ENCODE measurements around the gene ZBTB46. TPM values are rescaled to one million over a fixed set of nuclear protein-coding genes. Genes with fewer than 3 reads are reported as not detected.

ZBTB46 gene
- polyA plus RNA-seq, 1 donor: 18.1 TPM

DNA sequence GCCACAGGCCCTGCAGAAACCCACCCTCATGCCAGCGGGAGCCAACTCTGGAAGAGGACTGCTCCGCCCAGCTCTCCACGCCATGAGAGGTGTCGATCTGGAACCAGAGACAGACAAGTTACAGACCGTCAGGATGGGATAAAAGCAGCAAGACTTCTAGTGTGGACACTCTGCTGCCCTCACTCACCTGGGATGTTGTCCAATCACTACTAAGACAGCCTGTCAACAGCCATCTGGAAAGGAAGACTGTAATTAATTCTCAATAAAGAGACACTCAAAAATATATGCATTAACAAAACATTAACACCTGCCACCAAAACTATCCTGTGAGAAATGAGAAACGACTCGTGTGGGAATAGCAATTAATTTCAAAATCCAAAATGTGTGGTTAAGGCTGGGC is 63.2 kb downstream of the ZBTB46 start:
- DNase-seq (ENCODE audit: low read depth): no peak

DNA sequence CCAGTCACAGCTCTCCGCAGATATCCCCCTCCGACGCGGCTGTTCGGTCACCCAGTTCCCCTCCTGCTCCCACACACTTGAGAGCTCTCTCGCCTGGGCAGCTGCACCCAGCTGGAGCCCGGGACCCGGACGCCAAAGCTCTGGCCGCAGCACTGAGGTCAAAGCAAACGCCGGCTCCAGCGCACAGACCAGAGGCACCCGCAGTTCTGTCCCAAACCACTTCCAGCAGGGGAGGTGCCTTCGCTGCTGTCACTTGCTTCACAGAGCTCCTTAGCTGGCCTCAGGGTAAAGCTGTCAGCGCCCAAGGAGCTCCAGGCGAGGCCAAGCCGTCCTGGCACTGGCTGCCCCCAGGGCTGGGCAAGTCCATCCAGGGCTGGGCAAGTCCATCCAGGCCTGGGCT is 63.6 kb downstream of the ZBTB46 start:
- DNase-seq (ENCODE audit: low read depth): no peak

DNA sequence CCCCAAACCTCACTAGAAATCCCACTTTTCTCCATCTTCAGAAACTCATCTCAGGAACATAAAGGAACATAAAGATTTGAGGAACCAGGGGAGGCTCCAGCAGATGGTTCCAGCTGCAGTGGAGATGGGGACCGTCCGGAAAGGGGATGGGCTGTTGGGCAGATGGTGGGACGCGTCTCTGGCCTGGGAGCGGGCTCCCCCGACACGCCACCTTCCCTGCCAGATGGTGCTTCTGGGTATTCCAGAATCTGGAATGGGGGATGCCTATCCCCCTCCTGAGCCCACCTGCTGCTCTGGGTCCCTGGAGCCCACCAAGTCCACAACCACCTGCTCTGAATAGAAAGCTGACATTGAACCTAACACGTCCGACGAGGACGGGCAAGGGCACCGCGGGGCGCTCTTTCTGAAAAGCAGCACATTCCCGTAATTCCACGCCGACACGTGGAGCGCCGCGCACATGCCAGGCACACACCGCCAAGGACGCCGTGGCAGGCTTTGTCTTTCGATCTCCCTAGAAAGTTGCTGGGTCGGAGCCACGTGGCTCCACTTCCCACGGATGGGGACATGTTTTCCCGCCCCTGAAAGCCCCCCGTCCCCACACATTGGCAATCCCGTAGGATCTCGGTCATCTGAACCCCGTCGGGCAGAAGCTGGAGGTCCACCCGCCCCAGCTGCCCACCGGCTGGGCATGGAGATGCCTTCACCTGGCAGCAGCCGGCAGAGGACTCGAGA is 64.2 kb downstream of the ZBTB46 start:
- no peak for DNase-seq (ENCODE audit: low read depth)

DNA sequence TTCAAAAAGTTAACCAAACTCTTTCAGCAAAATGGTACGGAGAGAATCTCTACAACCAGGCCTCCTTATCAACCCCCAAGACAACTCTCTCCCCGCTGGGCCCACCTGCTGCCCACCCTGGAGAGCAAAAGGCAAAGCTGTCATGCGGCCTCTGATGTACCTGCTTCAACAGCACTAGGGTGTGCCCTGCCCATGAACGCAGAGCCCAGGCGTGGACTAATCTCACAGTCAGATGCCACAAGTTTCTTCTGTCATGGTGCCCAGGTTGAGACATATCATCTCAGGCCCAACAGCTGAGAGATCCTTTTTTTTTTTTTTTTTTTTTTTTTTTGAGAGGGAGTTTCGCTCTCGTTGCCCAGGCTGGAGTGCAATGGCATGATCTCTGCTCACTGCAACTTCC is 65.2 kb downstream of the ZBTB46 start:
- DNase-seq (ENCODE audit: low read depth): no peak

DNA sequence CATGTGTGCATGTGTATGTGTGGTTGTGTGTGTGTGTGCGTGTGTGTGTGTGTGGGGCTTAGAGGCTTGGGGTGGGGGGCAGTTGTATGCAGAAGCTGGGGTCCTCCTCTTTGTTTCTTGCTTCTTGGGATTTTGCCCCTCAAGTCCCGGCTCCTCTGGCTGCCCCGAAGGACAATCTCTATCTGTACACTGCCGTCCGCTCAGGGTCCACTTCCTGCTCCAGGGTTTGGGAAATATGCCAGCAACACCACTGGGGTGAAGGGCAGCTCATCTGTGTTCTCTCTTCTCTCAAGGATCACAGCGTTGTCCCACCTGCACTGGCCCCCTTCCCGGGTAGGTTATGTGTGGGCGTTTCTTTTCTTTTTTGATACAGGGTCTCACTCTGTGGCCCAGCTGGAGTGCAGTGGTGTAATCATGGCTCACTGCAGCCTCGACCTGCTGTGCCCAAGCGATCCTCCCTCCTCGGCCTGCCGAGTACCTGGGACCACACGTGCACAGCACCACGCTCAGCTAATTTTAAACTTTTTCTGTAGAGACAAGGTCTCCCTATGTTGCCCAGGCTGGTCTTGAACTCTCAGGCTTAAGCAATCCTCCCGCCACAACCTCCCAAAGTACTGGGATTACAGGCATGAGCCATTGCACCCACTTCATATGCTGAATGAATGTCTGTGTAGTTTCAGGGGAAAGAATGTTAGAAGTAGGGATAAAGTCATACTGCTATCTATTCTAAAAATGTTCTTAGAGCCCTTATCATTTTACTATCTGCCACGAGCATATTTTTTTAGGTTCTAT is 65.8 kb downstream of the ZBTB46 start:
- no peak for DNase-seq (ENCODE audit: low read depth)

GRCh38 chr20:63759377-63759901 is 71.6 kb downstream of the ZBTB46 start:
- DNase-seq (ENCODE audit: low read depth): no peak

DNA sequence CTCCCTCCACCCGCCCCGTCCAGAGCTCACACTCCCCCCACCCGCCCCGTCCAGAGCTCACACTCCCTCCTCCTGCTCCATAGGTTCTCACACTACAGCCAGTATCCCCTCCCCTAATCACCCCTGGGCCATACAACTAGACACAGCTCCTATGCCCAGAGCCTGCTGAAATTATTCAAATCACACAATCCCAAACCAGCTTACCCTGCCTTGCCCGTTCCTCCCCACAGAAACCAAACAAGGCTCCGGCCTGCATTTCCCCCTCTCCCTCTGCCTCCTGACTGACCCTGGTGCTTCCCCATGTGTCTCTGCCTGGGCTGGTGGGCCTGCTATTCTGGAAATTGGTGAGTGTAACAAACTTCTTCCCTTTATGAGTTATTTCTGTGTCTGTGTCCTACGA is 72.9 kb downstream of the ZBTB46 start:
- DNase-seq (ENCODE audit: low read depth): no peak

- no peak for DNase-seq (ENCODE audit: low read depth)
Observed at GRCh38 chr20:63756648-63756991, 74.4 kb downstream of the ZBTB46 start.

DNA sequence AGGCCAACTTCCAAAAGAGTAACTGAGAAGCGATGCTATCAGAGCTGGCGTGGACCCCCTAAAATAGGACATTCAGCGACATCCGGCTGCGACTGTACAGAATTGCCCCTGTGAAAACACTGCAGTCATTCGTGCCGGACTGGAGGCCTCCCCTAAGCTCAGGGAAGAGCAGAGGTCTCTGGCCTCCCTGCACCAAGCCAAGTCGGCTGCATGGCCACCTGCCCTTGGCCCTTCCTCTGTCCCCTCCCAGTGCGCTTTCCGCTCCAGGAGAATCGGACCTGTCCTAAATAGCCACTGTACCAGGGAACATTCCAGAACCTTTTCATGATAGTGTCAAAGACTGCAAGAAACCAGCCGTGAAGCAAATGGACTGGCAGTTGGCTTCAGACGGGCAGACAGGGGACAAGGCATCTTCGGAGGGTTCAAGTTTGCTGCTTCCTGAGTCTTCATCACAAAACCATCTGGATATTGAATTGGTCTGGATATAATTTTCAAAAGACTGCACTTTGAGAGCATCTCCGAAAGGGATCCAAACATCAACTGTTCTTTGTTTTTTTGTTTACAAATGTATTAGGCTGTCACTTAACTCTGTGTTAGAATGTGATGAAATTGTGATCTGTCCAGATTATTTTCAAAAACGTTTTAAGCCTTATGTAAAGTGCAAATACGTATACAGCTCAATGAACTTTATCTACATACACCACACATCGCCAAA is 75.0 kb downstream of the ZBTB46 start:
- DNase-seq (ENCODE audit: low read depth): no peak

DNA sequence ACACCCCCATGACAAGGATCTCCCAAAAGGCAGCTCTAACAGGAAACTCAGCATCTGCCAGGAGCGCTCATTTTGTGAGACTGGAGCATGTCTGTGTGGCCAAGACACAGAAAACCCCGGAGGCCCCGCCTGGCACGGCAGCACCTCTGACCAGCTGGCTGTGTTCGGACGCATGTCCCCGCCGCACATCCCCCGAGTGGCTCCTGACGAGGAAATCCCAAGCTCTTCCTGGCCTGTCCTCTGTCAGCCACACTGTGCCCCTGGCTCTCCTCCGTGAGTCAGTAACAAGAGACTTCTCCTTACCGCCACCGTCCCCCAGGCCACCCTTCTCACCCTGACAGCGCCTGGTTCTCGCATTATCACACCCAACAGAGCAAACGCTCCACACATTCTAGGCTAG is 77.1 kb downstream of the ZBTB46 start:
- DNase-seq (ENCODE audit: low read depth): no peak

- DNase-seq (ENCODE audit: low read depth): no peak
Observed at GRCh38 chr20:63753381-63753780, 77.7 kb downstream of the ZBTB46 start.

DNA sequence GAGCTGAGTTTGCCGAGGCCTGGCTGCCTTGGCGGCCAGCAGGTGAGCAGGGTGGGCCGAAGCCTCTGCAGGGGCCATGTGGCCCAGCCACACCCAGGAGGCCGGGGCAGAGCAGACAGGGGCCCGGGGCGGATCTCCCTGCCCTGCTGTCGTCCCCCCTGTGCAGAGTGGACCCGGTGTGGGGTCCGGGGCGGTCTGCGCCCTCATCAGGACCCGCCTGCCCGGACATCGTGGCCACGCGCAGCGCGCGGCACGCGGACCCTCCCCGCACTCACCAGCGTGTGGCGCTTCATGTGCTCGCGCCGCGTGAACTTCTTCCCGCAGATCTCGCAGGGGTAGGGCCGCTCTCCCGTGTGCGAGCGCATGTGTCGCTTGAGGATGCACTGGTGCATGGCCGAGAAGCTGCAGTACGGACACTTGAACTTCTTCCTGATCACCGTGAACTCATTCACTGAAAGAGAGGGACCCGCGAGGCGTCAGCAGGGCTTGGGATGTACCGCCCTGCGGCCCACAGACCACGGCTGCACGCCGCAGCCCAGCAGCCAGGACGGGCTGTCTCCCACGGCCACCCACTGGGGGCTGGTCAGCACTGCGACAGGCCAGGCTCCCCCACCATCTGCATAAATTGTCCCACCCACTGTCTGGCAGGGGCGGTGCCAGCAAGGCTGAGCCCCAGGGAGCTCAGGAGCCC is 78.5 kb downstream of the ZBTB46 start:
- no peak for DNase-seq (ENCODE audit: low read depth)

GRCh38 chr20:63751471-63752271 is 79.4 kb downstream of the ZBTB46 start:
- no peak for DNase-seq (ENCODE audit: low read depth)

- no peak for DNase-seq (ENCODE audit: low read depth)
Observed at GRCh38 chr20:63750807-63751470, 80.1 kb downstream of the ZBTB46 start.

GRCh38 chr20:63749597-63750508 is 81.2 kb downstream of the ZBTB46 start:
- DNase-seq (ENCODE audit: low read depth): no peak

GRCh38 chr20:63748934-63749270 is 82.2 kb downstream of the ZBTB46 start:
- no peak for DNase-seq (ENCODE audit: low read depth)

GRCh38 chr20:63748070-63748933 is 82.8 kb downstream of the ZBTB46 start:
- DNase-seq (ENCODE audit: low read depth): no peak

GRCh38 chr20:63747622-63748069 is 83.4 kb downstream of the ZBTB46 start:
- no peak for DNase-seq (ENCODE audit: low read depth)
